Left ventricle myocardium inferior (tissue), 1 donor: ENCODE measurements around the gene LPAR2. TPM values are rescaled to one million over a fixed set of nuclear protein-coding genes. Genes with fewer than 3 reads are reported as not detected.

Experiments
- DNase-seq: peaks from one replicate; pipeline ENCODE4 v3.0.0-alpha.2; 2020
- H3K27ac ChIP-seq: fragments of 200-600 bp; replicated peaks from 2 replicates; pipeline ENCODE4 v1.8.0; 2021
- H3K27me3 ChIP-seq: fragments of 200-600 bp; 2 replicates; pipeline ENCODE4 v1.8.0; 2021; ENCODE audit warnings: low read depth
- H3K36me3 ChIP-seq: fragments of 200-600 bp; 2 replicates; pipeline ENCODE4 v1.8.0; 2021
- H3K4me1 ChIP-seq: fragments of 200-600 bp; 2 replicates; pipeline ENCODE4 v1.8.0; 2021
- H3K4me3 ChIP-seq: fragments of 200-600 bp; 2 replicates; pipeline ENCODE4 v1.8.0; 2021; ENCODE audit warnings: mild to moderate bottlenecking, moderate library complexity
- H3K9me3 ChIP-seq: fragments of 200-600 bp; replicated peaks from 2 replicates; pipeline ENCODE4 v1.8.0; 2021
- intact Hi-C: fragments of 100-400 bp; cut with micrococcal nuclease; formaldehyde crosslinking; loops from one replicate; pipeline ENCODE4 v1.11.0; 2022
- total RNA-seq: library from RNA; stranded (reverse); fragmentation: NEBNext Ultra II Directional; extraction: Animal tissue kit (Norgen Biotek cat#: 25700); gene quantifications from one replicate; pipeline ENCODE4 v1.2.1, GENCODE V29; 2021
- TF ChIP-seq, protein P1 (sequence below): fragments of 200-600 bp; IDR thresholded peaks from 2 replicates; pipeline ENCODE4 v1.8.0; 2021; ENCODE audit warnings: antibody characterized with exemption, mild to moderate bottlenecking, borderline replicate concordance
- donor health status: DM: no; HTN: yes; CAD: no; lungs with severe emphysema.

Gene LPAR2
- total RNA-seq, 1 donor from 2014 or later: 0.88 TPM

DNA sequence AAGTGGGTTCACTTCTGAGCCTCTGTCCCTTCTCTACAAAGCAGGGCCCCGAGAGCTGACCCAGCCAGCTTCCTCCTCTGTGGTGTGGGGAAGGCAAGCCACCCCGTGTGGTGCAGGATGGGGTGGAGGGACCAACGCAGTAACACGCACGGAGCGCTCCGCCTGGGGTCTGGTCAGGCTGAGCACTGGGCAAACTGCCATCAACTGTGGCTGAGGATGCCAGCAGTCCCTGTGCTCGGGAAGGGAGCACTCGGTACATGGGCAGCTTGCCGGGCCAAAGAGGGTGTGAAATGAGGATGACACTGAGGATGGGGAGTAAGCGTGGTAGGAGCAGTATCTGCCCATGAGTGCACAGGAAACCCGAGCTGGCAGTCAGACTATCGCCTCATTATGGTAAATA, 23.1 kb upstream of the LPAR2 start:
- TF ChIP-seq, protein P1, sequence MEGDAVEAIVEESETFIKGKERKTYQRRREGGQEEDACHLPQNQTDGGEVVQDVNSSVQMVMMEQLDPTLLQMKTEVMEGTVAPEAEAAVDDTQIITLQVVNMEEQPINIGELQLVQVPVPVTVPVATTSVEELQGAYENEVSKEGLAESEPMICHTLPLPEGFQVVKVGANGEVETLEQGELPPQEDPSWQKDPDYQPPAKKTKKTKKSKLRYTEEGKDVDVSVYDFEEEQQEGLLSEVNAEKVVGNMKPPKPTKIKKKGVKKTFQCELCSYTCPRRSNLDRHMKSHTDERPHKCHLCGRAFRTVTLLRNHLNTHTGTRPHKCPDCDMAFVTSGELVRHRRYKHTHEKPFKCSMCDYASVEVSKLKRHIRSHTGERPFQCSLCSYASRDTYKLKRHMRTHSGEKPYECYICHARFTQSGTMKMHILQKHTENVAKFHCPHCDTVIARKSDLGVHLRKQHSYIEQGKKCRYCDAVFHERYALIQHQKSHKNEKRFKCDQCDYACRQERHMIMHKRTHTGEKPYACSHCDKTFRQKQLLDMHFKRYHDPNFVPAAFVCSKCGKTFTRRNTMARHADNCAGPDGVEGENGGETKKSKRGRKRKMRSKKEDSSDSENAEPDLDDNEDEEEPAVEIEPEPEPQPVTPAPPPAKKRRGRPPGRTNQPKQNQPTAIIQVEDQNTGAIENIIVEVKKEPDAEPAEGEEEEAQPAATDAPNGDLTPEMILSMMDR: no peak
- peak; percentile 59 for DNase-seq
- intact Hi-C loops: no loop called here
- peaks cover 14% of the 10 kb centered on the region for H3K4me1 ChIP-seq
- no peak overlapping the region for H3K4me3 ChIP-seq
- H3K27ac ChIP-seq: no peak overlapping the region
- H3K9me3 ChIP-seq: no peaks in the 10 kb centered on the region
- H3K36me3 ChIP-seq: peaks cover 99% of the 10 kb centered on the region
- H3K27me3 ChIP-seq: no peaks in the 10 kb centered on the region

DNA sequence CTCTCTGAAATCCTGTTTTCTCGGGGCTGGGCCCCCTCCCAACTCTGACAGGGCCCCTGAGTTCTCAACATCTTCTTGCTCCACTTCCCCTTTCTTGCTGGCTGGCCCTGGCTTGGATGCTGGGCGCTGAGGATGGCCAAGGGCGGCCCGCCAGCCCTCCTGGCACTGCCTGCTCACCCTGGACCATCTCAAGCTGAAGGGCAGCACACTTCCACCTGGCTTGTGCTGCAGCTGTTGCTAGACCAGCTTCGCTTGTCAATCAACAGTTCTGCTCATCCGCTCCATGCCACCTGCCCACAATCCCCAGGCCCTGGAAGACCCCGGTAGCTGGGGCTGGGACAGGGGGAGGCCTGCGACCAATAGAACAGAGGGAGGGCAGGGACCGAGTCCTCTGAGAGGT, 22.3 kb upstream of the LPAR2 start:
- Histone ChIP-seq H3K4me3 (no peak overlapping the region), H3K27ac (no peak overlapping the region), H3K36me3 (peaks cover 99% of the 10 kb centered on the region), H3K27me3 (no peaks in the 10 kb centered on the region), H3K9me3 (no peaks in the 10 kb centered on the region), H3K4me1 (peaks cover 14% of the 10 kb centered on the region)
- intact Hi-C loops: no loop called here
- no peak for DNase-seq
- TF ChIP-seq, protein P1: no peak

DNA sequence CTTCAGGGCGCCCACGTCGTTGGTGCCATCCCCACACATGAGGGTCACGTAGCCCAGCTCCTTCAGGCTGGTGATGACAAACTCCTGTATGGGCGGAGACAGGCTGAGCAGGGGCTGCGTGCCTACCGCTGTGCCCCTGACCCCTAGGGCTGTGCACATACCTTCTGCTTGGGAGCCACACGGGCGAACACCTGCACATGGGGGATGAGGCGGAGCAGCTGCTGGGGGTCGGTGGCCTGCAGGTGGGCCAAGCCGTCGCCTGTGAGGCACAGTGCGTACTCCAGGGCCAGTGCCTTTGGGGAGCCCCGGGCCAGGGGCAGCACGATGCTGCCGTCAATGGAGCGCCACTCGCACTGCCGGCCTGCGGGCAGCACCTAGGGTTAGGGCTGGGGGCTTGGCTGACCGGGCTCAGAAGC, 21.6 kb upstream of the LPAR2 start:
- Histone ChIP-seq H3K27ac (no peak overlapping the region), H3K9me3 (no peaks in the 10 kb centered on the region), H3K4me3 (no peak overlapping the region), H3K27me3 (no peaks in the 10 kb centered on the region), H3K36me3 (peaks cover 98% of the 10 kb centered on the region), H3K4me1 (peaks cover 14% of the 10 kb centered on the region)
- intact Hi-C loops: no loop called here
- no peak for DNase-seq
- TF ChIP-seq, protein P1: no peak

DNA sequence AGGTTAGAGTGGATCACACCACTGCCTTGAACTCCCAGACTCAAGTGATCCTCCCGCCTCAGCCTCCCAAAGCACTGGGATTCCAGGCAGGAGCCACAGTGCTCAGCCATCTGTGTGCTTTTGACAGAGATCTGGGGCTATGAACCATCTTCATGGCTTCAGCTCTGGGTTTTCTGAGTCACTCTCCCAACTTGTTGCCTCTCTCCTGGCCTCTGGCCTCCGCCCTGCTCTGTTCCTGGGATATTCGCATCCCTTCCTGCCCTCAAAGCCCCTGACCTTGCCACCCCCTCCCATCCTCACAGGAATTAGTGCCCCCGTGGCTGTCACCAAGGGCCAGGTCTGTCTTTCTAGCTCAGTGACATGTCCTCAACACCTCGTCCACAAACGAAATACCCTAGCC, 21.1 kb upstream of the LPAR2 start:
- Histone ChIP-seq H3K4me3 (no peak overlapping the region), H3K27ac (no peak overlapping the region)
- intact Hi-C loops: no loop called here

DNA sequence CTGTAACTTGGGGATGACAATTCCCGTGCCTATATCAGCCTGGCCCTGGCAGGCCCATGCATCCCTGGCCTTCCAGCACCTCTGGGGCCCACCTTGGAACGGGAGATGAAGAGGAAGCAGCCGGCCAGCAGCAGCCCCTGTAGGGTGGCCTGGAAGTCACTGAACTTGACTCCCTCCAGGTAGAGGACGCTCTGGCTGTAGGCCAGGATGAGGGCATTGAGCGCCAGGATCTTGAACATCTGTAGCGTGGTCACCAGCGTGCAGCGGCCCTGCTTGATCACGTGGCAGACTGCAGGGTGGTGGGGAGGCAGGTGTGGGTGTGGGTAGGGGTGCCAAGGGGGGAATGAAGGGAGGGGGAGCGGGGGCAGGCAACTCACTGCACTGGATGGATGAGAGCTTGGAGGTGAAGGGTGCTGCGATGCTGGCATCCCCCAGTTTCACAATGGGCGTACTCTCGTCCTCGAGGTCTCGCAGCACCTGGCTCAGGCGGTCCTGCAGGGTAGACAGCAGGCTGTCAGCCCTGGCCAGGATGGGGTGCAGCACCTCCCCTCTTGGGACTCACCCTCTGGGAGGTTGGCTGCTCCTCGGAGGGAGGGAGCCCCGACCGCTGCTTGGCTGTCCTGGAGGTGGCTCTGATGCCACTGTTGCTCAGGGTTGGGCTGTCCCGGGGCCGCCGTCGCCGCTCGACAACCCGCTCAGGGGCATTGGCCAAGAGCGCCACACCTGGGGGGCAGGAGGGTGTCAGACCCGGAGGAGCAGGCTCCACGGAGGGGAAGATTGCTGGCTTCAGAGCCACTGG, 19.2 kb upstream of the LPAR2 start:
- intact Hi-C loops: no loop called here
- H3K9me3 ChIP-seq: no peaks in the 10 kb centered on the region
- H3K4me1 ChIP-seq: peaks cover 30% of the 10 kb centered on the region
- no peaks in the 10 kb centered on the region for H3K27me3 ChIP-seq
- no peak overlapping the region for H3K4me3 ChIP-seq
- TF ChIP-seq, protein P1: no peak
- no peak overlapping the region for H3K27ac ChIP-seq
- DNase-seq: no peak
- peaks cover 75% of the 10 kb centered on the region for H3K36me3 ChIP-seq

More for the DNA sequence above, 21.1 kb upstream of the LPAR2 start:
- DNase-seq: no peak
- TF ChIP-seq, protein P1: no peak
- H3K4me1 ChIP-seq: peaks cover 14% of the 10 kb centered on the region
- H3K27me3 ChIP-seq: no peaks in the 10 kb centered on the region
- H3K9me3 ChIP-seq: no peaks in the 10 kb centered on the region
- peaks cover 94% of the 10 kb centered on the region for H3K36me3 ChIP-seq
